BE2C (cell line): ENCODE measurements around the gene B3GNT3.

Source experiments
- DNase-seq: peaks from one replicate; pipeline ENCODE4 v3.0.0-alpha.2; 2020
- H3K27me3 ChIP-seq: fragments of 250-450 bp; sonication (Bioruptor Pico); 2 replicates; pipeline ENCODE4 v1.5.1; 2020; ENCODE audit warnings: mild to moderate bottlenecking
- H3K36me3 ChIP-seq: fragments of 250-450 bp; sonication (Bioruptor Pico); 2 replicates; pipeline ENCODE4 v1.5.1; 2020; ENCODE audit warnings: mild to moderate bottlenecking
- H3K4me1 ChIP-seq: fragments of 250-450 bp; sonication (Bioruptor Pico); 2 replicates; pipeline ENCODE4 v1.5.1; 2020
- H3K4me3 ChIP-seq: 2 replicates; pipeline ENCODE4 v1.5.1; 2011; ENCODE audit warnings: low read depth, low read length
- H3K9me3 ChIP-seq: fragments of 250-450 bp; sonication (Bioruptor Pico); 2 replicates; pipeline ENCODE4 v1.5.1; 2020
- CTCF ChIP-seq: IDR thresholded peaks from 2 replicates; pipeline ENCODE4 v1.5.1; 2012; ENCODE audit warnings: mild to moderate bottlenecking, low read depth, low read length

The B3GNT3 gene

DNA sequence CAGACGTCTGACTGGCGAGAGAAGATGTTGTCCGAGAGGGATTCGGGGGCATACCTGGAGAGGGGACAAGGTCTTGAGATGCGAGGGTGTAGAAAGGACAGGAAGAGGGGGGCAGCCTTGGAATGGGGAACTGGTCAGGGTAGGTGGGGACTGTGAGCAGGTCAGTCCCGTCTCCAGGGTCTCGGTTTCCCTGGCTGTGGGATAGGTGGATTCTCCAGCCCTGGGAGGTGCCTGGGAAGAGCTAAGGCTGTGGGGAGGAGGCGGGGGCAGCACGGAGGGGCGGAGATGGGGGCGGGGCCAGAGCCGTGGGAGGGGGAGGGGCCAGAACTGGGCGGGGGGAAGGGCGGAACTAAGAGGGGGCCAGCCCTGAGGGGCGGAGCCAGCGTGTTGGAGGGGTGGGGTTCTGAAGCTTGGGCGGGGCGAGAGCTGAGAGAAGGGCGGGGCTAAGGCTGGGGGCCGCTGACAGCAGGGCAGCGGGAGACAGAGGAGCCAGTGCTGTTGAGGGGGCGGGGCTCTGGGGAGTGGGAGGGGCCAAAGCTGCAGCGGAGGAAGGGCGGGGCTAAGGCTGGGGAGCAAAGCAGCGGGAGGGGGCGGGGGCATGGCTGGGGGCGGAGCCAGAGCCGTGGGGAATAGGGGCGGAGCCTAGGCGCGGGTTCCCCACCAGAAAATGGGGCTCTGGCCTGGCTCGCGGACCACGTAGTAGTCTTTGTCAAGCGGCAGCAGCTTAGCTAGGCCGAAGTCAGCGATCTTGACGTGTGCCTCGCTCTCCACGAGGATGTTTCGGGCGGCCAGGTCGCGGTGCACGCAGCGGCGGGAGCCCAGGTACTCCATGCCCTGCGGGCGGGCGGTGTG is 35.9 kb downstream of the B3GNT3 start:
- no peak for TF ChIP-seq CTCF
- H3K4me1 ChIP-seq = no peaks in the 10 kb centered on the region
- H3K4me3 ChIP-seq = peak overlapping the region; percentile 68
- peak; percentile 99 for DNase-seq
- H3K9me3 ChIP-seq = no peaks in the 10 kb centered on the region
- H3K27me3 ChIP-seq = no peaks in the 10 kb centered on the region
- H3K36me3 ChIP-seq = no peaks in the 10 kb centered on the region

DNA sequence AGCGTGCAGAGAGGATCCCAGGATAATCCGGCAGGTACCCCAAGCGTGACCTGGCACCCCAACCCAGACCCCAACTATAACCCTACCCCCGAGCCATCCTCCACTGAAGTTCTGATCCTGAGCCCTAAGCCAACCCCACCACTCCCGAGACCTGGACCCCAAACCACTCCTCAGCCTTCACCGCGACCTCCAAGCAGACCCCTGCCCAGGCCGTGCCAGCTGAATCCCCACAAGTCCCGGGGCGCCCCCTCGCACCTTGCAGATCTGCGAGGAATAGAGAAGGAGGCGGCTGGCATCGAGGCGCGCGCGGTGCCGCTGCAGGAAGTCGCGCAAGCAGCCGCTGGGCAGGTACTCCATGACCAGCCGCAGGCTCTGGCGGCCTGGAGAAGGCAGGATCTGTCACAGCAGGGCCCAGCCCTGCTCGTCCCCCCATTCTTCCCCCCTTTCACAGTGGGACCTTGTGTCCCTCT is 36.5 kb downstream of the B3GNT3 start:
- H3K4me3 ChIP-seq = peak overlapping the region; percentile 54
- no peaks in the 10 kb centered on the region for H3K9me3 ChIP-seq
- no peak for TF ChIP-seq CTCF
- no peaks in the 10 kb centered on the region for H3K36me3 ChIP-seq
- DNase-seq = no peak
- H3K4me1 ChIP-seq = no peaks in the 10 kb centered on the region
- no peaks in the 10 kb centered on the region for H3K27me3 ChIP-seq

GRCh38 chr19:17832443-17833208 is 37.7 kb downstream of the B3GNT3 start:
- no peak overlapping the region for H3K4me3 ChIP-seq
- no peaks in the 10 kb centered on the region for H3K4me1 ChIP-seq
- H3K36me3 ChIP-seq = no peaks in the 10 kb centered on the region
- H3K27me3 ChIP-seq = no peaks in the 10 kb centered on the region
- no peak for TF ChIP-seq CTCF
- no peaks in the 10 kb centered on the region for H3K9me3 ChIP-seq
- DNase-seq = no peak

DNA sequence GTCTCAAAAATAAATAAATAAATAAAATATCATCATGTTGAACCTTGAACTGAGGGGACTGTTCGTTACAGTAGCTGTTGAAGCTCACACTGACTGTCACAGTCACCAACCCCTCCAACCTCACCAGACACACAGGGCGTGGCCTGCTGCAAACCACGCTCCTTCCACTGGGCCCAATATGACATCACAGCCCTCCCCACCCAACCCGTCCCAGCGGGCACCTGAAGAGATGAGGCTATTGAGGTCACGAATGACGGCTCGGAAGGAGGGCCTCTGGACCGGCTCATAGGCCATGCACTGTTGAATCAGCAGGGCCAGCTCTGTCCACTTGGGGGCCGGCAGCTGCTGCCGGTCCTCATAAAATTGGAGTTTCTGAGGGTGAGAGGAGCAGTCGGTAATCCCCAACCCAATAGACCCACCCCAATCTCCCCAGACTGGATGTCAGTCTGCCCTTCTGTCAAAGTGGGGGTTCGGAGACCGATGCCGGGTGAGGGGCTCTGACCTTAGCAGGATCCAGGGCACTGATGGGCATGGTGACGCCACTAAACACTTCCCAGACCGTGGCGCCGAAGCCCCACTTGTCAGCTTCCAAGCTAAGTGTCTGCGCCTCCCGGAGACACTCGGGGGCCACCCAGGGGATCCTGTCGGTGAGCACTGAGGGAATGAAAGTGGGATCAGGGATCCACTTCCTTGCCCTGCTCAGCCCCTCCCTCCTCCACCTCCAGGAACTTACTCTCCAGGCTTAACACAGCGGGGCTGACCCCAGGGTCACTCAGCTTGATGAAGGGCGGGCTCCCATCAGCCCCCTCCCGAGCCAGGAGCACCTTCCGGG is 39.6 kb downstream of the B3GNT3 start:
- no peak for DNase-seq
- Histone ChIP-seq H3K9me3 (no peaks in the 10 kb centered on the region), H3K4me3 (no peak overlapping the region), H3K4me1 (no peaks in the 10 kb centered on the region), H3K36me3 (no peaks in the 10 kb centered on the region), H3K27me3 (no peaks in the 10 kb centered on the region)
- TF ChIP-seq CTCF = peak; percentile 23; the same call in 1 of the 2 replicates

- no peak for TF ChIP-seq CTCF
- no peaks in the 10 kb centered on the region for H3K36me3 ChIP-seq
- H3K4me1 ChIP-seq = no peaks in the 10 kb centered on the region
- no peak for DNase-seq
- no peaks in the 10 kb centered on the region for H3K27me3 ChIP-seq
- H3K9me3 ChIP-seq = no peaks in the 10 kb centered on the region
- H3K4me3 ChIP-seq = no peak overlapping the region
Observed at GRCh38 chr19:17835182-17836006, 40.5 kb downstream of the B3GNT3 start.
